Stomach smooth muscle (tissue), 2 donors: ENCODE data around the gene SIMC1.

Experiments
- H3K27ac ChIP-seq: one replicate; pipeline ENCODE4 v1.7.0; 2013; ENCODE audit warnings: mild to moderate bottlenecking, low read length, inconsistent platforms
- H3K27me3 ChIP-seq, 2 donors: one replicate each; pipeline ENCODE4 v1.7.0; 2013; ENCODE audit warnings: low read length in 2 of 2; ENCODE audit not compliant: insufficient read depth in 2 of 2, control insufficient read depth in 1 of 2
- H3K36me3 ChIP-seq, 2 donors: one replicate each; pipeline ENCODE4 v1.7.0; 2013; ENCODE audit warnings: low read length in 2 of 2; ENCODE audit not compliant: control insufficient read depth in 2 of 2, insufficient read depth in 2 of 2
- H3K4me1 ChIP-seq: one replicate; pipeline ENCODE4 v1.7.0; 2013; ENCODE audit warnings: low read length; ENCODE audit not compliant: control insufficient read depth, insufficient read depth
- H3K4me3 ChIP-seq, 2 donors: one replicate each; pipeline ENCODE4 v1.7.0; 2013; ENCODE audit warnings: low read length in 2 of 2
- H3K9ac ChIP-seq, 2 donors: one replicate each; pipeline ENCODE4 v1.7.0; 2013; ENCODE audit warnings: low read length in 2 of 2, mild to moderate bottlenecking in 1 of 2
- H3K9me3 ChIP-seq, 2 donors: one replicate each; pipeline ENCODE4 v1.7.0; 2013; ENCODE audit warnings: low read length in 2 of 2; ENCODE audit not compliant: control insufficient read depth in 2 of 2
- donor health status: healthy.
- donor health status: Pancreatic carcinoma.

SIMC1 gene

DNA sequence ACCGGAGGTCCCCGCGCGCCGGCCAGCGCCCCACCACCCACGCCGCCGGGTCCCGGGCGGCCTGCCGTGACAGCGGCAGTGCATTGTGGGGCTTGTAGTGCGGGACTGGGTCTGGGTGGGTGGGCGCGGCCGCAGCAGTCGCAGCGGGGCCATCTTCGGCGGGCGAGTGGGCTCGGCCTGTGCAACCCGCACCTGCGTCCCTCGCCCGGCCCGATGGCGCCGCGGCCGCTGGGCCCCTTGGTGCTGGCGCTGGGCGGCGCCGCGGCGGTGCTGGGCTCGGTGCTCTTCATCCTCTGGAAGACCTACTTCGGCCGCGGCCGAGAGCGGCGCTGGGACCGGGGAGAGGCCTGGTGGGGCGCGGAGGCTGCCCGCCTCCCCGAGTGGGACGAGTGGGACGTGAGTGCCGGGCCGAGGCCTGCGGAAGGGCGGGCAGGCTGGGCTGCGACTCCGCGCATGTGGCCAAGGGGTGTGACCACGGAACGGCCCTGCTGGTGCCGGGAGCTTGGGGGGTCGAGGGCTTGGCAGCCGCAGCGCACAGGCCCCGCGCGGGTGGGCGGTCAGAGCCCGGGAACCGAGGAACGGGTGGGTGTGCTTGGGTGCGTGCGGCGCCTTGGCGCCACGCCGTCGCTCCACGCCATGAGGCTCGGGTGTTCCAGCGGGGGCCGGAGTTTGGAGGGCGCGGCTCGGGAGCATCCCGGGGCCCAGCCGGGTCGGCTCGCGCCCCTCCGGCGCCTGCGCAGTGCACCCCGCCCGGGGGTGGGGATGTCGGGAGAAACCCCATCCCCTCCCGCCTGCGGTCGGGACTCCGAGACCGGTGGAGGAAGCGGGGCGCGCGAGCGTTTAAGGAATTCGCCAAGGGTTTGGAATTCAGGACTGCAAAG, 127.4 kb downstream of the SIMC1 start, which contains the start of gene ARL10:
TSS of gene ARL10 (plus strand) at position 137 of the 881 bp plus-strand sequence. CDS start at position 214, 77 bp downstream.
- Histone ChIP-seq H3K9ac (peak within 1 kb of the TSS; percentile 84 to 89), H3K27me3 (no peaks in the 10 kb centered on the region), H3K9me3 (no peaks in the 10 kb centered on the region), H3K36me3 (peaks cover 3 to 21% of the 10 kb centered on the region in 2 donors), H3K4me3 (peak within 1 kb of the TSS; percentile 70 to 85), H3K4me1 (peaks cover 31% of the 10 kb centered on the region), H3K27ac (peak within 1 kb of the TSS; percentile 84)

DNA sequence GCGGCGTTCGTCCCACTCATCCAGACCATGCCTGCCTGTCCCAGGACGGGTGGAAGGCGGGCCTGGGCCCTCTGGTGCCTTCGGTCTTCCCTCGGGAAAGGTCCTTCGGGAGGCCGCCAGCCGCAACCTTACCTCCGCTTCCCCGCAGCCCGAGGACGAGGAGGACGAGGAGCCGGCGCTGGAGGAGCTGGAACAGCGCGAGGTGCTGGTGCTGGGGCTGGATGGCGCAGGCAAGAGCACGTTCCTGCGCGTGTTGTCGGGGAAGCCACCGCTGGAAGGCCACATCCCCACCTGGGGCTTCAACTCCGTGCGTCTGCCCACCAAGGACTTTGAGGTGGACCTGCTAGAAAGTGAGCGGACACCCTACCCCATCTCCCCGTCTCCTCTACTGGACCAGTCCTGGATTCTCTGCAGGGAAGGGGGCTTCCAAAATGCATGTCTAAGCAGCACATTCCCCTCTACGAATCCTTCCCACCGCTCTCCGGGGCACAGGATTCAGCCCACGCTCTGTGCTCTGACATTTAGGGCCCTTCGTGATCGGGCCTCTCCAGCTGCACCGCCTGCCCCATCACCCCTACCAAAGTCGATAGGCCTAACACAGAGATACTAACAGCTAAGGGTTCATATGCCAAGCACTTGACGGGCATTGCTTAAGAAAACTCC, 128.1 kb downstream of the SIMC1 start:
- H3K9ac ChIP-seq, result peak overlapping the region; percentile 84 to 89

DNA sequence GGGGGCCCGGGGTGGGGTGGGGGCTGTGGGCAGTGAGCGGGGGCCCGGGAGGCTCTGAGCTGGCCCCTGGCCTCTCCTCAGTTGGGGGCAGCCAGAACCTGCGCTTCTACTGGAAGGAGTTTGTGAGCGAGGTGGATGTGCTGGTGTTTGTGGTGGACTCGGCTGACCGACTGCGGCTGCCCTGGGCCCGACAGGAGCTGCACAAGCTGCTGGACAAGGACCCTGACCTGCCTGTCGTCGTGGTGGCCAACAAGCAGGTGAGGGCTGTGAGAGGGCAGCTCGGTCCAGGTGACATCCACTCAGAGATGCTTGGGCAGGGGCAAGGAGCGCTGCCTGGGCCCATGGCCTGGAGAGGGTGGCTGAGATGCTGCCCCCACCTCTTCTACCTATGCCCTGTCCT, 130.5 kb downstream of the SIMC1 start:
- H3K27me3 ChIP-seq, result no peaks in the 10 kb centered on the region
- H3K9ac ChIP-seq, result no peak overlapping the region
- no peak overlapping the region for H3K27ac ChIP-seq
- H3K9me3 ChIP-seq, result no peaks in the 10 kb centered on the region
- peaks cover 24% of the 10 kb centered on the region for H3K4me1 ChIP-seq
- peaks cover 6 to 36% of the 10 kb centered on the region in 2 donors for H3K36me3 ChIP-seq
- H3K4me3 ChIP-seq, result no peak overlapping the region

More for the DNA sequence above, 128.1 kb downstream of the SIMC1 start:
- no peaks in the 10 kb centered on the region for H3K9me3 ChIP-seq
- H3K4me3 ChIP-seq, result peak overlapping the region; percentile 70 to 85
- no peaks in the 10 kb centered on the region for H3K27me3 ChIP-seq
- H3K36me3 ChIP-seq, result peaks cover 3 to 25% of the 10 kb centered on the region in 2 donors
- H3K27ac ChIP-seq, result peak overlapping the region; percentile 84
- H3K4me1 ChIP-seq, result peaks cover 27% of the 10 kb centered on the region

DNA sequence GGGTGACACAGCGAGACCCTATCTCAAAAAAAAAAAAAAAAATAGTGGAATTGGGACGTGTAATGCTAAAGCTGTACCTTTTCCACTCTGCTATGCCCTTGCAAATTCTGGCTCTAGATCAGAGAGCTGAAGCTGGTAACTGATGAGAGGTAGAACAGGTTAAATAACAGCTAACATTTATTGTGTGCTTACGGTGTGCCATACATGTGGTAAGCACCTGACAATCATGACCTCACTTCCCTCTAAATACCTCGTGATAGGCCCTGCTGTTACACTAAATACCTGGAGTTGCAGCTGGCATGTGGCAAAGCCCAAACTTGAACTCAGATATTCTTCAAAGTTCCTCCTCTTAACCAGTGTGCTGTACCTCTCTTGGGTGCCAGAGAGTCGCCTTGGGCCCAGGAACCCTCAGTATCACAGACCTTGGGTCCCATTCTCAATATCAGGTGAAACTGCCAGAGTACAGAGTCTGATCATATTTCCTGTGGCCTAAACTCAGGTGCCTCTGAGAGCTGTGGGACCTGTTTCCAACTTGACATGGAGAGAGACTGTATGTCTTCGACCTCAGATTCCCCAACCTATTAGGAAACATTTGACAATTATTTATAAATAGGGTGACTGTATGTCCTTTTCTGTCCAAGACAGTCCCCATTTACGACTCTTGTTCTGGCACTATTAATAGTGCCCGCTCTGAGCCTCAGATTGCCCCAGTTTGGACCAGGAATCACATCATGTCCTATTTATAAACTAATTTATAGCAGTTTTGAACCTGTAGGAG, 131.9 kb downstream of the SIMC1 start:
- no peak overlapping the region for H3K4me3 ChIP-seq
- H3K27me3 ChIP-seq, result no peaks in the 10 kb centered on the region
- H3K4me1 ChIP-seq, result peaks cover 19% of the 10 kb centered on the region
- no peak overlapping the region for H3K9ac ChIP-seq
- H3K27ac ChIP-seq, result no peak overlapping the region
- H3K9me3 ChIP-seq, result no peaks in the 10 kb centered on the region
- H3K36me3 ChIP-seq, result peaks cover 6 to 36% of the 10 kb centered on the region in 2 donors

DNA sequence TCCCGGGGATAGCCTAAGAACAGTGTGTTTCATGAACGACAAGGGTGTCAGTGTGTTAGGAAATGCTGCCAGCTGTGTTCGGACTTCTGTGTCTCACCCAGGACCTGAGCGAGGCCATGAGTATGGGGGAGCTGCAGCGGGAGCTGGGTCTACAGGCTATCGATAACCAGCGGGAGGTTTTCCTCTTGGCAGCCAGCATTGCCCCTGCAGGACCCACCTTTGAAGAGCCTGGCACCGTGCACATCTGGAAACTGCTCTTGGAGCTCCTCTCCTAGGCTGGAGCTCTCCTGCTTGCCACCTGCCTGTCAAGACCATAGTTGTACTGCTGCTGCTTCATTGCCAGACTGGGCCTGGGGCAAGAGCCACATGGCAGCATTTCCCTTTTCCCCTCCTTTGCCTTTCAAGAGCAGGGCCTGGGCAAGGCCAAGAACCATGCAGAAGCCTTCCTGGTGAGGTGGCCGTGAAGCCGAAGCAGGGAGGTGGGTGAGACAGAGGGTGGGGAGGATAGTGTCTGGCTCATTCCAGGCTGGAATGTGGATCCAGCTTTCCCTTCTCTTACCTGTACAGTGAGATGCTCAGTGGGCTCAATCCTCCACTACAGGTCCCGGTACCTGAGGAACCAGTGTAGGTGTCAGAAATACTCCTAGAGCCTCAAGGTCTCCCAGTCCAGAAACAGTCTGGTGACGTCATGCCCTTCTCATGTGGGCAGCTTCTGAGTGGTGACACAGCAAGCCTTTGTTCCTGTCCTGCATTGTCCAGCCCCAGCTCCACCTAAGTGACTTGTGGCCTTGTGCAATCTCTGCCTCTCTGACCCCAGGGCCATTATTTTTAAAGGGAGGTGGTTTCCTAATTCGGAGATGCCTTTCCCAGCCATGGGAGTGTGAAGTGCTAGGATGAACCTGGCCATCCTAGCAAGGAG, 133.7 kb downstream of the SIMC1 start:
- Histone ChIP-seq H3K4me1 (peaks cover 5% of the 10 kb centered on the region), H3K27me3 (no peaks in the 10 kb centered on the region), H3K36me3 (peaks cover 6 to 36% of the 10 kb centered on the region in 2 donors), H3K27ac (no peak overlapping the region), H3K9me3 (no peaks in the 10 kb centered on the region), H3K9ac (no peak overlapping the region), H3K4me3 (no peak overlapping the region)

DNA sequence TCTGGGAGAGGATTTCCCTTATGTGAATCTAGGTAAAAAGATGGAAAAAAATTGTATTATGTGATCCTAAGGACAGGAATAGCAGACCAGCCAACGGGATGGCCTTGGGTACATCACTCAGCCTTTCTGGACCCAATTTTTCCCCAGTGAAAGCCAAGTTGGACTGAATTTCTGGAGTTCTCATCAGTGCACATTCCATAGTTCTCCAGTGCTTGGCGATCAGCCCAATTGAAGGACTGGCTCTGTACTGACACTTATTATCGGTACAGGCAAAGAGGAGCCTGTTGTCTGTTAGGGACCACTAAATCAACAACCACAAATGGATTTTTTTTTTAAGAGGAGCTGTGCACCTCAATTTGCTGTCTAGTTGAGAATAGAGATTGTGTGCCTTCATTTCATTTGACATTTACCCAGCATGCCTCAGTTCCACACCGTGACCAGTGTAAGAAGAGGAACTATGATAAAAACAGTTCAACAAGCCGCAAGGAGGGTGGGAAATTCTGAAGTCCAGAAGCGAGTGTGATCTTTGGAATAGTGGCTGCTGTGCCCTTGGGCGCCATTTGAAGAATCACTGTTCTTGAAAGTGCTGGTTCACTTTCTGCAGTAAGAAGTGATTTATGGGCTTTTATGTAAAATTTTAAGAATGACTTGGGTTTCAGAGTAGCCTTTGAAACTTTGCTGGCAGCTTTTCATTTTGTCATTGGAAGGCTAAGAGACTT, 135.0 kb downstream of the SIMC1 start:
- H3K9ac ChIP-seq, result no peak overlapping the region
- H3K27ac ChIP-seq, result no peak overlapping the region
- no peak overlapping the region for H3K4me3 ChIP-seq
- H3K4me1 ChIP-seq, result peaks cover 4% of the 10 kb centered on the region
- peaks cover 6 to 30% of the 10 kb centered on the region in 2 donors for H3K36me3 ChIP-seq
- H3K9me3 ChIP-seq, result no peaks in the 10 kb centered on the region
- H3K27me3 ChIP-seq, result no peaks in the 10 kb centered on the region

DNA sequence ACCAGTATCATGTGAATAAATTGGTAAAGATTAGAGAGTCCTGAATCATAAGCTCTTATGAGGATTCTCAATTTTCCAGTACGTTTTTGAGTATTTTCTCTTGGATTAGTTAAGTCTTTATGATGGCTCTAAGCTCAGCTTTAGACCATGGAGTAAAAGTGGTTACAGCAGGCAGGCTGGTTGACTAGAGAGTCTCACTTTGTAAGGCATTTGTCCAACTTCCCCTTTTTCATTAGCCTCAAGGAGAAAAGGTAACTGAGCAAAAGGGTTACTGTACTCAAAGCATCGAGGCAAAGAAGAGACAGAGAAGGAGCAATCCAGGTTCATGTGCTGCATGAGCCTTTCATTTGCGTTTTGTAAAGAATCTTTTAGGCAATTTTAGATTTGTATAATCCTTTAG, 141.7 kb downstream of the SIMC1 start:
- H3K27me3 ChIP-seq, result no peaks in the 10 kb centered on the region
- H3K9me3 ChIP-seq, result no peaks in the 10 kb centered on the region
- no peak overlapping the region for H3K27ac ChIP-seq
- H3K36me3 ChIP-seq, result peaks cover 12 to 24% of the 10 kb centered on the region in 2 donors
- H3K4me1 ChIP-seq, result peaks cover 16% of the 10 kb centered on the region
- H3K4me3 ChIP-seq, result no peak overlapping the region
- no peak overlapping the region for H3K9ac ChIP-seq

DNA sequence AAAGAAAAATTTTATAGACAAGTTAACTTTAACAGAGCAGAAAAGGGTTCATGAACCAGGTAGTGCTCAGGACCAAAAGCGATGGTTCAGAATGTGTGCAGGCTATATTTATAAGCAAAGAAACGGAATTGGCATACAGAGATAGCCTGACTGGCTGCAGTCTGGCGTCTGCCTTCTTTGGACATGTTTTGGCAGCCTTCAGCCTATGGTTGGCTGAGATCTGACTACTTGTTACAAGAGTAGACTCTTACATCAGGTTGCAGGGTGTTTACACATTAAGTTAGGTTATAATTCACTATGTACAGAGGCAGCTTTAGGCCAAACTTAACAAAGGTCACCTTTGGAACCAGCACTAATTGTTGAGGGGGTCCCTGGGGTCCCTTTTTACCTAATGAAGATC, 143.2 kb downstream of the SIMC1 start:
- peak overlapping the region; percentile 88 for H3K27ac ChIP-seq
- peaks cover 19 to 28% of the 10 kb centered on the region in 2 donors for H3K36me3 ChIP-seq
- no peak overlapping the region for H3K4me3 ChIP-seq

DNA sequence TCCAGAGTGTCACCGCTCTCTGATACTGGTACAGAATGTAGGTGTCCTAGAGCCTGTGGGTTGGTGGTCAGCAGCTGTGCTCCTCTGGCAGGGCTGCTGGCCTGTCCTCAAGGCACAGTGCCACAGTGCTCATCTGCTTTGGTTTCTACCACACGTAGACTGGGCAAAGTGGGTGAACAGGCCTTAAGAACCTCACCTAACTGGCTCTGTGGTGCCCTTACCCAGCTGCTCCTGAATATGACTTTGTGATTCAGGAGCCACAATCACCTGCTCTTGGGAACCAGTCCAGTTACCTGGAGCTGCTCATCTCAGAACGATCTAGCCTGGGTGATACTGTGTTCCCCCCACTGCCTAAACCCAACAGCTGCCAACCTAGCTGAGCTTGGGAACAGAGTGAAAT, 143.8 kb downstream of the SIMC1 start:
- Histone ChIP-seq H3K9ac (peak overlapping the region in 1 of 2 donors; percentile 60), H3K27ac (peak overlapping the region; percentile 88), H3K4me1 (peaks cover 16% of the 10 kb centered on the region), H3K9me3 (no peaks in the 10 kb centered on the region), H3K27me3 (no peaks in the 10 kb centered on the region), H3K4me3 (no peak overlapping the region), H3K36me3 (peaks cover 22 to 28% of the 10 kb centered on the region in 2 donors)

More for the DNA sequence above, 143.2 kb downstream of the SIMC1 start:
- H3K9me3 ChIP-seq, result no peaks in the 10 kb centered on the region
- H3K9ac ChIP-seq, result no peak overlapping the region
- H3K4me1 ChIP-seq, result peaks cover 16% of the 10 kb centered on the region
- no peaks in the 10 kb centered on the region for H3K27me3 ChIP-seq
